ENCODE measurements around the gene HGD. TPM values are rescaled to one million over a fixed set of nuclear protein-coding genes. Genes with fewer than 3 reads are reported as not detected.
A peak's percentile ranks its signal among the peaks of the same experiment; 100 is the strongest.

The HGD gene
- total RNA-seq, 2 donors from 2014 or later, result 47.1 to 104 TPM

DNA sequence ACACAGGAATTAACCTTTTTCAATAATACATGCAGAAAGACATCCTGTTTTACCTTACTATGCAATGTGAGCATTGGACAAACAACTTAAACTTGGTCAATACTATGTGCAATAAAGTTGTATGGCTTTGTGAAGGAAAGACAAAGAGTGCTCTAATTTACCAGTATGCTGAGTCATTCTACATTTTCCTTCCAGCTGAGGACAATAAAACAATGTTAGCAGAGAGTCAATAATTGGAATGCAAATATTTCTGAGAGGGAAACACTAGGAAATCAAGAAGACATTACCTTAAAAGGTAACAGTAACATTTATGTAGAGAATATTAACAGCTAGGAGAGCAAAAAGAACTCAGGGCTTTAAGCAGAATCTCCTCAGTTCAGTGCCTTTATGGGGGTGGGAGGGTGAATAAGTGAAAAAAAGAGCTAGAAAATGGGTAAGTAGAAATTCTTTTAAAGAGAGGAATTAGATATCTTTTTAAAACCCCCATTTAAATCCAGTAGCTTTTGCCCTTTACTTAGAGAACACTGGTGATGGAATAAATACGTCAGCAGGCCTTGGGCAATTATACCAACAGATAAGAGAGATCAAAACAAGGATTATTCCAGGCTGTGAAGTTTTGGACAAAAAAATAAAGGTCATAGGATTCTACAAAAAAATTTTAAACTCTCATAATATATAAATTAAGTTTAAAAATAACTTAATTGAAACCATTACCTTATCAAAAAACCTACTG lies 11.6 kb upstream of the HGD start:
- Histone ChIP-seq H3K9me3 (no peaks in the 10 kb centered on the region), H3K36me3 (peaks cover 0 to 4% of the 10 kb centered on the region in 2 donors), H3K27ac (peak overlapping the region; percentile 30 to 68), H3K27me3 (replicated peaks; ENCODE audit: insufficient read depth) (no peaks in the 10 kb centered on the region), H3K4me1 (replicated peaks) (peaks cover 5% of the 10 kb centered on the region), H3K4me3 (no peak overlapping the region)
- no peak for TF ChIP-seq POLR2A (IDR thresholded peaks at IDR 0.05)
- TF ChIP-seq POLR2AphosphoS5 (IDR thresholded peaks at IDR 0.05), result peak; percentile 93
- no peak for DNase-seq (ENCODE audit: low spot score)
- intact Hi-C loops (cut with DNase I), result no loop called here
- WGBS, result 60% methylated on average over 1 of the region's 1 CpG

DNA sequence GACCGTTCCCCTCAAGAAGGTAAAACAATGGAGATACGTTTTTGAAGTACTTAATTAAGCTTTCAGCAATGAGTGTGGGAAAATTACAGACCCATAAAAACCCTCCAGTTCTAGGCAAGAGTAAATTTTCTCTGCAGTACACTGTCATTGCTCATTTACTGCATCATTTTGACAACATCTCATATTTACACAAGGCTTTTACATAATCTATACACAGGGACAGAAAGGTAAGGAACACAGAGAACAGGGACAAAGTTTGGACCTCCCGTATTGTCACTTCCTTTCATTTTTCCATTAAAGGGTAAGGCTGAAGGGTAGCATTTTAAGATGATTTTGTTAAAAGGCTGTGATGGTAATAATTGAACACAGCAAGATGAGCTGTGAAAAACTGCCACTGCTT lies 7.4 kb upstream of the HGD start:
- TF ChIP-seq POLR2A (IDR thresholded peaks at IDR 0.05) (no peak), POLR2AphosphoS5 (IDR thresholded peaks at IDR 0.05) (peak; percentile 76)
- Histone ChIP-seq H3K9me3 (no peaks in the 10 kb centered on the region), H3K27me3 (replicated peaks; ENCODE audit: insufficient read depth) (no peaks in the 10 kb centered on the region), H3K4me3 (no peak overlapping the region), H3K4me1 (replicated peaks) (peaks cover 5% of the 10 kb centered on the region), H3K36me3 (no peaks in the 10 kb centered on the region), H3K27ac (peak overlapping the region; percentile 58 to 71)
- DNase-seq (ENCODE audit: low spot score), result no peak
- 51% methylated on average over 3 of the region's 3 CpGs for WGBS
- intact Hi-C loops (cut with DNase I), result no loop called here

DNA sequence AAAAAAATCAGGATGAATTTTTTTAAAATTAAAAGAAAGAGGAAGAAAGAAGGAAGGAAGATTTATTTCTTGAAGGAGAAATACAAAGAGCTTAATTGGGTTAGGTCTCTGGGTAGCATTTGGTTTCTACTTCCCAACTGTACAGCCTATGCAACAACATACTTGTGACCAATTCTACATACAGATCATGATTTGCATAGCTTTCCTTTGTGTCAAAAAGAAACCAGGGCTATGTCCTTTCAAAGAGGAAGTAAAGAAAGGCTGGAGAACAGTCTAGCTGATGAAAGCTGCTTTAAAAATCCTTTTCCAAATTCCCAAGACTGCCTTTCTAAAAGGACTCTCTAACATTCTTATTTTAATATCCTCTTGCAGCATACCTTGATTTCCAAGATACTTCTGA lies 6.1 kb upstream of the HGD start:
- no peaks in the 10 kb centered on the region for H3K27me3 ChIP-seq (replicated peaks; ENCODE audit: insufficient read depth)
- no peak for TF ChIP-seq POLR2AphosphoS5 (IDR thresholded peaks at IDR 0.05)
- TF ChIP-seq POLR2A (IDR thresholded peaks at IDR 0.05), result no peak
- no peak overlapping the region for H3K4me3 ChIP-seq
- intact Hi-C loops (cut with DNase I), result no loop called here
- H3K4me1 ChIP-seq (replicated peaks), result peaks cover 7% of the 10 kb centered on the region
- no peak for DNase-seq (ENCODE audit: low spot score)
- H3K36me3 ChIP-seq, result no peaks in the 10 kb centered on the region
- H3K27ac ChIP-seq, result peak overlapping the region in 1 of 2 donors; percentile 71
- H3K9me3 ChIP-seq, result no peaks in the 10 kb centered on the region

DNA sequence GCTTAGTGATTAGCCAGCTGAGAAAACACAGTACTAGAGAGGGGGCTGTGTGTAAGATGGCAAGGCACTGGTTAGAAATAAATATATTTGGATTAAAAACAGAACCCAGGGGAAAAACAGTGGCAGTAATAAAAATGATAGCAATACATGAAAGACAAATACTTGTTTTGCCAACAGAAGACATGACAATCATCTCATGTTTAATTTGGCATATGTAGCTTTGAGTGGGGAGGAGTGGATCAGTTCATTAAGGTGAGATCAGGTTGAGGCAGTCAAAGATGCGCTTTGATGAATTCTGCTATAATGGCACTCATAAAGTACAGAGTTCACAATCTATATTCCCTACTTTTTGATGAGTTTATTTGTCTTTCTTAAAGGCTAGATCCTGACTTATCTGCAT lies 3.4 kb upstream of the HGD start:
- Histone ChIP-seq H3K36me3 (no peaks in the 10 kb centered on the region), H3K9me3 (no peaks in the 10 kb centered on the region), H3K4me3 (no peak overlapping the region), H3K27me3 (replicated peaks; ENCODE audit: insufficient read depth) (no peaks in the 10 kb centered on the region), H3K27ac (peak overlapping the region; percentile 70 to 84), H3K4me1 (replicated peaks) (peaks cover 8% of the 10 kb centered on the region)
- DNase-seq (ENCODE audit: low spot score), result no peak
- TF ChIP-seq POLR2AphosphoS5 (IDR thresholded peaks at IDR 0.05), result peak; percentile 27
- TF ChIP-seq, protein P1, sequence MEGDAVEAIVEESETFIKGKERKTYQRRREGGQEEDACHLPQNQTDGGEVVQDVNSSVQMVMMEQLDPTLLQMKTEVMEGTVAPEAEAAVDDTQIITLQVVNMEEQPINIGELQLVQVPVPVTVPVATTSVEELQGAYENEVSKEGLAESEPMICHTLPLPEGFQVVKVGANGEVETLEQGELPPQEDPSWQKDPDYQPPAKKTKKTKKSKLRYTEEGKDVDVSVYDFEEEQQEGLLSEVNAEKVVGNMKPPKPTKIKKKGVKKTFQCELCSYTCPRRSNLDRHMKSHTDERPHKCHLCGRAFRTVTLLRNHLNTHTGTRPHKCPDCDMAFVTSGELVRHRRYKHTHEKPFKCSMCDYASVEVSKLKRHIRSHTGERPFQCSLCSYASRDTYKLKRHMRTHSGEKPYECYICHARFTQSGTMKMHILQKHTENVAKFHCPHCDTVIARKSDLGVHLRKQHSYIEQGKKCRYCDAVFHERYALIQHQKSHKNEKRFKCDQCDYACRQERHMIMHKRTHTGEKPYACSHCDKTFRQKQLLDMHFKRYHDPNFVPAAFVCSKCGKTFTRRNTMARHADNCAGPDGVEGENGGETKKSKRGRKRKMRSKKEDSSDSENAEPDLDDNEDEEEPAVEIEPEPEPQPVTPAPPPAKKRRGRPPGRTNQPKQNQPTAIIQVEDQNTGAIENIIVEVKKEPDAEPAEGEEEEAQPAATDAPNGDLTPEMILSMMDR (IDR thresholded peaks at IDR 0.05), result no peak
- intact Hi-C loops (cut with DNase I), result no loop called here
- 56% methylated on average over 1 of the region's 1 CpG for WGBS

DNA sequence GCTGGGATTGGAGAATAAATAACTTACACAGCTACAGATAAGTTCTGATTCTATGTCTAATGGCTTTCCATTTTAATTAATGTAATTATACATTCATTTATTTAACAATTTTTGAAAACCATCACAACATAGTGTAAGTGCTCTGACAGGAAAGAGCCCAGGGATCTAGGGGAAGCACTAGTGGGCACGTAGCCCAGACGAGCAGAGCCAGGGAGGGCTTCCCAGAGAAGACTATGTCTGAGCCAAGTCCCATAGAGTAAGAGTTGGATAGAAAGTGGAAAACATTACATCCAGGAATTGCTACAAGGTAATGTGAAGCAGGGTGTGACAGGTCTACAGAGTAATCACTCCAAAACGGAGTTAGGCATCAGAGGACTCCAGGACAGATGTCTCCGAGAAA lies 2.9 kb upstream of the HGD start:
- no peaks in the 10 kb centered on the region for H3K27me3 ChIP-seq (replicated peaks; ENCODE audit: insufficient read depth)
- H3K9me3 ChIP-seq, result no peaks in the 10 kb centered on the region
- 46% methylated on average over 4 of the region's 4 CpGs for WGBS
- no peak for TF ChIP-seq POLR2A (IDR thresholded peaks at IDR 0.05)
- TF ChIP-seq, protein P1 (IDR thresholded peaks at IDR 0.05), result no peak
- intact Hi-C loops (cut with DNase I), result no loop called here
- no peak overlapping the region for H3K4me3 ChIP-seq
- no peaks in the 10 kb centered on the region for H3K36me3 ChIP-seq
- H3K4me1 ChIP-seq (replicated peaks), result peaks cover 8% of the 10 kb centered on the region
- peak overlapping the region; percentile 70 to 84 for H3K27ac ChIP-seq
- DNase-seq (ENCODE audit: low spot score), result no peak

DNA sequence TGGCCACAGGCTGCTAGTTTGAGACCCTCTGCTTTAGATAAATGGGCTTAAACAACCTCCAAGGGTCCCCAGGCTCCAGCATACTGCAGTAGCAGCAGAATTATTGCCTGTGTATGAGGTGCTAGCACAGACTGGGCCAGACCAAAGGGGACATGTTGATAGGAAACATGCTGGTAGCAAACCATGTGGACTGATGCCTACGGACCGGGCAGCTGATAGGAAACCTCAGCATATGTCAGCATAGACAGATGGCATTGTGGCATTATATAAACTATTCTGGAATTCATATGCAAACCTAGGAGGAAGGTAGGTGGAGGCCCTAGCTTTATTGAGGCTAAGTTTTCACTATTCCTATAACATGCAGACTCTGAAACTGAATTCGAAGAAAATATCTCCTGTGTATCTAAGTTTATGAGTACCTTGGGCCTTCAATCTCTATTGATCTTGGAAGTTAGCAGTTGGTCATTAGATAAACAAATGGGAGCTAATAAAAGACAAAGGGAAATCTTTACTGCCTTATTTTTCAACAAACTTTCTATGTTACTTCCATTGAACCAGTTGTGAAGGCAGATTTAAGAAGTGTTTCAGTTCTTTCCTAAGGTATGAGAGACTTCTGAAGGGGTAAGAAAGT lies 1.7 kb upstream of the HGD start:
- Histone ChIP-seq H3K4me3 (no peak overlapping the region), H3K27me3 (replicated peaks; ENCODE audit: insufficient read depth) (no peaks in the 10 kb centered on the region), H3K4me1 (replicated peaks) (peaks cover 8% of the 10 kb centered on the region), H3K36me3 (no peaks in the 10 kb centered on the region), H3K9me3 (no peaks in the 10 kb centered on the region), H3K27ac (peak overlapping the region; percentile 77 to 84)
- intact Hi-C loops (cut with DNase I), result no loop called here
- DNase-seq (ENCODE audit: low spot score), result no peak
- WGBS, result 46% methylated on average over 3 of the region's 3 CpGs
- no peak for TF ChIP-seq POLR2A (IDR thresholded peaks at IDR 0.05)
- peak; percentile 57 for TF ChIP-seq POLR2AphosphoS5 (IDR thresholded peaks at IDR 0.05)
